Measurements from ENCODE around the gene DKK1. TPM values are rescaled to one million over a fixed set of nuclear protein-coding genes. Genes with fewer than 3 reads are reported as not detected.

The DKK1 gene, protein sequence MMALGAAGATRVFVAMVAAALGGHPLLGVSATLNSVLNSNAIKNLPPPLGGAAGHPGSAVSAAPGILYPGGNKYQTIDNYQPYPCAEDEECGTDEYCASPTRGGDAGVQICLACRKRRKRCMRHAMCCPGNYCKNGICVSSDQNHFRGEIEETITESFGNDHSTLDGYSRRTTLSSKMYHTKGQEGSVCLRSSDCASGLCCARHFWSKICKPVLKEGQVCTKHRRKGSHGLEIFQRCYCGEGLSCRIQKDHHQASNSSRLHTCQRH
- 10 to 100 TPM; 12.0 to 28.9 TPM for total RNA-seq
- polyA plus RNA-seq (2013, experiment 1 of 2): 62.6 TPM
- 53.1 TPM for polyA plus RNA-seq (2013, experiment 2 of 2)
- long read RNA-seq, experiment 1, transcript DKK1-201 (4 exons, 1,790 nt): major isoform, 8 of 10 reads
- long read RNA-seq, experiment 1, partial matches to known transcripts: 1 of 10 reads
- long read RNA-seq, experiment 1, other reads (novel, unspliced or antisense): 1 of 10 reads
- long read RNA-seq, experiment 2, partial matches to known transcripts: 0 of 2 reads
- long read RNA-seq, experiment 2, other reads (novel, unspliced or antisense): 0 of 2 reads
- long read RNA-seq, experiment 3, transcript DKK1-201 (4 exons, 1,790 nt): major isoform, 145 of 156 reads
- long read RNA-seq, experiment 3, partial matches to known transcripts: 5 of 156 reads
- long read RNA-seq, experiment 3, other reads (novel, unspliced or antisense): 4 of 156 reads
- long read RNA-seq, experiment 4, transcript DKK1-201 (4 exons, 1,790 nt): major isoform, 5 of 5 reads
- long read RNA-seq, experiment 4, partial matches to known transcripts: 0 of 5 reads
- long read RNA-seq, experiment 4, other reads (novel, unspliced or antisense): 0 of 5 reads

DNA sequence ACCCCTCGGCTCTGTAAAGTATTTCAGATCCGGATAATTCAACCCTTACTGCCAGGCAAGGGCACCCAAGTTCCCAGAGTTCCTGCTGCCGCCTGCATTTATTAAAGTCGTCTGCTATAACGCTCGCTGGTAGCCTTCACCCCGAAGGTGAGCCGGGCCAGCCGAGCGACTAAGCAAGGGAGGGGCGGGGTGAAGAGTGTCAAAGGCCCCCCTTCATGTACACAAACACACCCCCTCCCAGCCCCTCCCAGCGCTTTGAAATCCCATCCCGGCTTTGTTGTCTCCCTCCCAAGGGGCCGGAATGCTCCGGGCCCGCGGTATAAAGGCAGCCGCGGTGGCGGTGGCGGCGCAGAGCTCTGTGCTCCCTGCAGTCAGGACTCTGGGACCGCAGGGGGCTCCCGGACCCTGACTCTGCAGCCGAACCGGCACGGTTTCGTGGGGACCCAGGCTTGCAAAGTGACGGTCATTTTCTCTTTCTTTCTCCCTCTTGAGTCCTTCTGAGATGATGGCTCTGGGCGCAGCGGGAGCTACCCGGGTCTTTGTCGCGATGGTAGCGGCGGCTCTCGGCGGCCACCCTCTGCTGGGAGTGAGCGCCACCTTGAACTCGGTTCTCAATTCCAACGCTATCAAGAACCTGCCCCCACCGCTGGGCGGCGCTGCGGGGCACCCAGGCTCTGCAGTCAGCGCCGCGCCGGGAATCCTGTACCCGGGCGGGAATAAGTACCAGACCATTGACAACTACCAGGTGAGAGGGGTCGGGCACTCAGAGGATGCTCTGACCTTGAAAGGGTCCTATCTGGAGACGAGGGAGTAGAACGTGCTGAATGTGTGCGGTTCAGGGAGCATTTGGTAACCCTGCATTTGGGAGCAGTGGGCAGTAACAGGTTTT lies at the start of gene DKK1:
Gene DKK1, plus strand, starts transcription at position 349 of the 889 bp plus-strand sequence. Its CDS starts 154 bp downstream, at position 503.
- Histone ChIP-seq H3K9me3 (ENCODE audit: control insufficient read depth, low read length) (no peaks in the 10 kb centered on the region), H3K36me3 (ENCODE audit: control insufficient read depth, insufficient read depth, low read length) (peaks cover 18% of the 10 kb centered on the region), H3K27ac (ENCODE audit: low read depth, low read length) (no peak within 1 kb of the TSS), H3K4me1 (ENCODE audit: control insufficient read depth, insufficient read depth, low read length) (no peaks in the 10 kb centered on the region), H3K9ac (ENCODE audit: extremely low read depth, low read length, poor library complexity, severe bottlenecking) (peak within 1 kb of the TSS; percentile 44), H3K4me3 (ENCODE audit: low read length) (peak within 1 kb of the TSS; percentile 89), H3K27me3 (ENCODE audit: control insufficient read depth, insufficient read depth, low read length, poor library complexity, severe bottlenecking) (peaks cover 40% of the 10 kb centered on the region)
- H3K36me3 Mint-ChIP-seq (ENCODE audit: low read depth): peaks cover 7% of the 10 kb centered on the region
- peak within 1 kb of the TSS; percentile 88 for H3K27ac Mint-ChIP-seq
- peaks cover 73% of the 10 kb centered on the region for H3K27me3 Mint-ChIP-seq (ENCODE audit: insufficient read depth)
- DNase-seq: peak; percentile 96
- WGBS, 2 experiments (ENCODE audit: insufficient coverage in 1 of 2, insufficient read length in 1 of 2): 0% methylated on average over 14 to 54 of the region's 55 CpGs
- no peaks in the 10 kb centered on the region for H3K9me3 Mint-ChIP-seq
- TF ChIP-seq, protein P1, sequence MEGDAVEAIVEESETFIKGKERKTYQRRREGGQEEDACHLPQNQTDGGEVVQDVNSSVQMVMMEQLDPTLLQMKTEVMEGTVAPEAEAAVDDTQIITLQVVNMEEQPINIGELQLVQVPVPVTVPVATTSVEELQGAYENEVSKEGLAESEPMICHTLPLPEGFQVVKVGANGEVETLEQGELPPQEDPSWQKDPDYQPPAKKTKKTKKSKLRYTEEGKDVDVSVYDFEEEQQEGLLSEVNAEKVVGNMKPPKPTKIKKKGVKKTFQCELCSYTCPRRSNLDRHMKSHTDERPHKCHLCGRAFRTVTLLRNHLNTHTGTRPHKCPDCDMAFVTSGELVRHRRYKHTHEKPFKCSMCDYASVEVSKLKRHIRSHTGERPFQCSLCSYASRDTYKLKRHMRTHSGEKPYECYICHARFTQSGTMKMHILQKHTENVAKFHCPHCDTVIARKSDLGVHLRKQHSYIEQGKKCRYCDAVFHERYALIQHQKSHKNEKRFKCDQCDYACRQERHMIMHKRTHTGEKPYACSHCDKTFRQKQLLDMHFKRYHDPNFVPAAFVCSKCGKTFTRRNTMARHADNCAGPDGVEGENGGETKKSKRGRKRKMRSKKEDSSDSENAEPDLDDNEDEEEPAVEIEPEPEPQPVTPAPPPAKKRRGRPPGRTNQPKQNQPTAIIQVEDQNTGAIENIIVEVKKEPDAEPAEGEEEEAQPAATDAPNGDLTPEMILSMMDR (conservative IDR thresholded peaks at IDR 0.05): peak; percentile 97
- H3K4me1 Mint-ChIP-seq: peaks cover 25% of the 10 kb centered on the region
- peak within 1 kb of the TSS; percentile 74 for H3K4me3 Mint-ChIP-seq

GRCh38 chr10:52265131-52265926 lies 48.8 kb upstream of the DKK1 start:
- no peak overlapping the region for H3K9ac ChIP-seq (ENCODE audit: extremely low read depth, low read length, poor library complexity, severe bottlenecking)
- H3K4me1 ChIP-seq (ENCODE audit: control insufficient read depth, insufficient read depth, low read length): no peaks in the 10 kb centered on the region
- TF ChIP-seq, protein P1 (conservative IDR thresholded peaks at IDR 0.05): no peak
- H3K4me3 ChIP-seq (ENCODE audit: low read length): no peak overlapping the region
- Mint-ChIP-seq H3K27me3 (ENCODE audit: insufficient read depth) (no peaks in the 10 kb centered on the region), H3K4me3 (no peak overlapping the region), H3K9me3 (no peaks in the 10 kb centered on the region), H3K27ac (no peak overlapping the region), H3K4me1 (peaks cover 3% of the 10 kb centered on the region), H3K36me3 (ENCODE audit: low read depth) (no peaks in the 10 kb centered on the region)
- no peak overlapping the region for H3K27ac ChIP-seq (ENCODE audit: low read depth, low read length)
- no peaks in the 10 kb centered on the region for H3K27me3 ChIP-seq (ENCODE audit: control insufficient read depth, insufficient read depth, low read length, poor library complexity, severe bottlenecking)
- no peak for DNase-seq
- H3K9me3 ChIP-seq (ENCODE audit: control insufficient read depth, low read length): no peaks in the 10 kb centered on the region
- 50 to 86% methylated on average over 1 to 2 of the region's 3 CpGs for whole genome bisulfite sequencing, 2 experiments (ENCODE audit: insufficient coverage in 1 of 2, insufficient read length in 1 of 2)
- H3K36me3 ChIP-seq (ENCODE audit: control insufficient read depth, insufficient read depth, low read length): no peaks in the 10 kb centered on the region
